WTC11 (cell line): ENCODE results near the gene SWT1. TPM values are rescaled to one million over a fixed set of nuclear protein-coding genes. Genes with fewer than 3 reads are reported as not detected.

Experiments
- ATAC-seq: fragments of 200-7000 bp; cut with Tn5 transposase; 2 replicates; pipeline ENCODE4 v1.10.0; 2021; ENCODE audit warnings: mild to moderate bottlenecking, moderate library complexity
- CTCF ChIA-PET: fragments of 300-600 bp; sonication (Branson Sonifier 250); formaldehyde crosslinking; loops from one replicate; lab custom pipeline; 2021; ENCODE audit warnings: antibody characterized with exemption; lab: Charles Lee
- POLR2A ChIA-PET: fragments of 350-600 bp; sonication (Branson Sonifier 250); formaldehyde crosslinking; loops from one replicate; lab custom pipeline; 2021; ENCODE audit warnings: antibody characterized with exemption; lab: Charles Lee
- DNase-seq: peaks from one replicate; pipeline ENCODE4 v3.0.0; 2021; ENCODE audit warnings: low spot score
- H3K27ac Mint-ChIP-seq: 2 replicates; pipeline ENCODE4 v1.8.0; 2021; ENCODE audit warnings: mixed read lengths
- H3K27me3 Mint-ChIP-seq: 2 replicates; pipeline ENCODE4 v1.8.0; 2021; ENCODE audit warnings: low read depth, mild to moderate bottlenecking, moderate library complexity, mixed read lengths
- H3K36me3 Mint-ChIP-seq: 2 replicates; pipeline ENCODE4 v1.8.0; 2021; ENCODE audit warnings: mixed read lengths
- H3K4me1 Mint-ChIP-seq: 2 replicates; pipeline ENCODE4 v1.8.0; 2022; ENCODE audit warnings: mixed read lengths
- H3K4me3 Mint-ChIP-seq: 2 replicates; pipeline ENCODE4 v1.8.0; 2021; ENCODE audit warnings: mild to moderate bottlenecking, moderate library complexity, mixed read lengths
- H3K9me3 Mint-ChIP-seq: 2 replicates; pipeline ENCODE4 v1.8.0; 2021; ENCODE audit warnings: mixed read lengths
- ARID4B ChIP-seq: sonication (generic); formaldehyde crosslinking; IDR thresholded peaks from 2 replicates; pipeline ENCODE4 v1.8.0; 2023; ENCODE audit warnings: missing genetic modification reagents, mild to moderate bottlenecking, borderline replicate concordance
- E2F5 ChIP-seq: sonication (generic); formaldehyde crosslinking; IDR thresholded peaks from 2 replicates; pipeline ENCODE4 v1.8.1; 2022; ENCODE audit warnings: mild to moderate bottlenecking, moderate library complexity, missing genetic modification reagents
- EMX1 ChIP-seq: fragments of 250-450 bp; sonication (Bioruptor Pico); IDR thresholded peaks from 2 replicates; pipeline ENCODE4 v1.8.0; 2021; ENCODE audit warnings: mild to moderate bottlenecking
- ERG ChIP-seq: fragments of 250-450 bp; sonication (Bioruptor Pico); IDR thresholded peaks from 2 replicates; pipeline ENCODE4 v1.8.0; 2021; ENCODE audit warnings: mild to moderate bottlenecking
- FOXK1 ChIP-seq: sonication (generic); formaldehyde crosslinking; IDR thresholded peaks from 2 replicates; pipeline ENCODE4 v1.8.0; 2022; ENCODE audit warnings: mild to moderate bottlenecking, moderate library complexity, missing genetic modification reagents
- JUN ChIP-seq: sonication (generic); formaldehyde crosslinking; IDR thresholded peaks from 2 replicates; pipeline ENCODE4 v1.8.0; 2023; ENCODE audit warnings: mild to moderate bottlenecking, missing genetic modification reagents
- MAX ChIP-seq: sonication (generic); formaldehyde crosslinking; IDR thresholded peaks from 2 replicates; pipeline ENCODE4 v1.8.0; 2022; ENCODE audit warnings: mild to moderate bottlenecking, missing genetic modification reagents
- MXD4 ChIP-seq: fragments of 250-450 bp; sonication (Bioruptor Pico); IDR thresholded peaks from 2 replicates; pipeline ENCODE4 v1.8.0; 2021; ENCODE audit warnings: mild to moderate bottlenecking, moderate library complexity, borderline replicate concordance
- NFATC4 ChIP-seq: fragments of 250-450 bp; sonication (Bioruptor Pico); IDR thresholded peaks from 2 replicates; pipeline ENCODE4 v1.9.0; 2021; ENCODE audit warnings: mild to moderate bottlenecking
- NR3C1 ChIP-seq: sonication (generic); formaldehyde crosslinking; conservative IDR thresholded peaks from 2 replicates; pipeline ENCODE4 v1.8.1; 2023; ENCODE audit warnings: low read depth, mild to moderate bottlenecking, missing genetic modification reagents
- PRDM15 ChIP-seq: sonication (generic); formaldehyde crosslinking; IDR thresholded peaks from 2 replicates; pipeline ENCODE4 v1.8.0; 2022; ENCODE audit warnings: missing genetic modification reagents
- PRRX2 ChIP-seq: fragments of 250-450 bp; sonication (Bioruptor Pico); IDR thresholded peaks from 2 replicates; pipeline ENCODE4 v1.8.0; 2021; ENCODE audit warnings: mild to moderate bottlenecking
- RELA ChIP-seq: sonication (generic); formaldehyde crosslinking; IDR thresholded peaks from 2 replicates; pipeline ENCODE4 v1.8.1; 2022; ENCODE audit warnings: missing genetic modification reagents, mild to moderate bottlenecking, borderline replicate concordance
- RORB ChIP-seq: fragments of 250-450 bp; sonication (Bioruptor Pico); IDR thresholded peaks from 2 replicates; pipeline ENCODE4 v1.9.0; 2021; ENCODE audit warnings: mild to moderate bottlenecking
- SP1 ChIP-seq: sonication (generic); formaldehyde crosslinking; conservative IDR thresholded peaks from 2 replicates; pipeline ENCODE4 v1.8.1; 2022; ENCODE audit warnings: missing genetic modification reagents
- ZNF317 ChIP-seq: sonication (generic); formaldehyde crosslinking; IDR thresholded peaks from 2 replicates; pipeline ENCODE4 v1.8.1; 2023; ENCODE audit warnings: low read depth, mild to moderate bottlenecking, moderate library complexity, missing genetic modification reagents, borderline replicate concordance
- ZNF396 ChIP-seq: fragments of 250-450 bp; sonication (Bioruptor Pico); IDR thresholded peaks from 2 replicates; pipeline ENCODE4 v1.8.0; 2021; ENCODE audit warnings: mild to moderate bottlenecking, moderate library complexity, borderline replicate concordance
- ZNF512 ChIP-seq: sonication (generic); formaldehyde crosslinking; IDR thresholded peaks from 2 replicates; pipeline ENCODE4 v1.8.1; 2022; ENCODE audit warnings: missing genetic modification reagents, borderline replicate concordance
- ZNF671 ChIP-seq: fragments of 250-450 bp; sonication (Bioruptor Pico); IDR thresholded peaks from 2 replicates; pipeline ENCODE4 v1.8.0; 2021; ENCODE audit warnings: mild to moderate bottlenecking
- total RNA-seq: library from RNA; stranded (reverse); gene quantifications from 3 replicates; pipeline ENCODE4 v1.2.3, GENCODE V29; 2021

Gene SWT1
- total RNA-seq, 1 experiment from 2014 or later, result 5.8 TPM

- no peak for TF ChIP-seq NFATC4
- no peak for TF ChIP-seq MAX (CRISPR knock-in tag)
- no peak for TF ChIP-seq ZNF396 (CRISPR knock-in tag)
Observed at GRCh38 chr1:185322636-185323035, 165.7 kb downstream of the SWT1 start (continued).

- Mint-ChIP-seq H3K9me3 (peaks cover 20% of the 10 kb centered on the region), H3K27ac (no peak overlapping the region), H3K4me1 (peaks cover 8% of the 10 kb centered on the region), H3K27me3 (no peaks in the 10 kb centered on the region), H3K36me3 (peaks cover 25% of the 10 kb centered on the region), H3K4me3 (no peak overlapping the region)
- ChIA-PET CTCF (interaction anchor here (0.7 kb wide), 1 partner anchor 132 kb away, joined by 3 read pairs; no protein-coding TSS in a partner anchor), POLR2A (no interaction called here)
- ATAC-seq (no peak), DNase-seq (no peak)
- TF ChIP-seq PRRX2 (no peak), ARID4B (CRISPR knock-in tag) (no peak), ZNF512 (CRISPR knock-in tag) (no peak), JUN (CRISPR knock-in tag) (no peak)
Observed at GRCh38 chr1:185324118-185324517, 167.2 kb downstream of the SWT1 start.

- Mint-ChIP-seq H3K27ac (no peak overlapping the region), H3K9me3 (peaks cover 17% of the 10 kb centered on the region), H3K27me3 (no peaks in the 10 kb centered on the region), H3K4me3 (no peak overlapping the region), H3K36me3 (peaks cover 19% of the 10 kb centered on the region), H3K4me1 (peaks cover 11% of the 10 kb centered on the region)
- ATAC-seq (no peak), DNase-seq (no peak)
- CTCF ChIA-PET, result interaction anchor here (0.7 kb wide), 1 partner anchor 188 kb away, joined by 3 read pairs; no protein-coding TSS in a partner anchor
- POLR2A ChIA-PET, result interaction anchor here (0.7 kb wide), 2 partner anchors 12 to 1023 kb away, joined by 5 read pairs; no protein-coding TSS in a partner anchor
- no peak for TF ChIP-seq NR3C1 (CRISPR knock-in tag)
- no peak for TF ChIP-seq FOXK1 (CRISPR knock-in tag)
- TF ChIP-seq SP1 (CRISPR knock-in tag), result no peak
- no peak for TF ChIP-seq E2F5 (CRISPR knock-in tag)
- no peak for TF ChIP-seq EMX1 (CRISPR knock-in tag)
- no peak for TF ChIP-seq RELA (CRISPR knock-in tag)
- TF ChIP-seq RORB (CRISPR knock-in tag), result no peak
- no peak for TF ChIP-seq ERG (CRISPR knock-in tag)
- TF ChIP-seq ZNF671 (CRISPR knock-in tag), result no peak
- TF ChIP-seq PRDM15 (CRISPR knock-in tag), result no peak
- TF ChIP-seq ZNF317 (CRISPR knock-in tag), result no peak
- TF ChIP-seq MXD4 (CRISPR knock-in tag), result no peak
Observed at GRCh38 chr1:185325413-185325812, 168.4 kb downstream of the SWT1 start.
